GM12878 (cell line): ENCODE data around the gene PLA2G6. TPM values are rescaled to one million over a fixed set of nuclear protein-coding genes. Genes with fewer than 3 reads are reported as not detected.

Experiments
- BMI1 ChIP-seq: fragments of 450-650 bp; IDR thresholded peaks from 2 replicates; pipeline ENCODE4 v1.6.1; 2016; ENCODE audit warnings: mild to moderate bottlenecking, moderate library complexity, borderline replicate concordance
- CBFB ChIP-seq: IDR thresholded peaks from 2 replicates; pipeline ENCODE4 v1.6.1; 2016; ENCODE audit warnings: antibody characterized with exemption, low read depth
- CREB1 ChIP-seq: IDR thresholded peaks from 2 replicates; pipeline ENCODE4 v1.6.1; 2012; ENCODE audit warnings: low read depth, mild to moderate bottlenecking, inconsistent platforms
- EGR1 ChIP-seq, 2 experiments: IDR thresholded peaks; 1 replicate in 1 of 2; 2 replicates in 1 of 2; pipeline ENCODE4 v1.6.1; 2011 to 2012; ENCODE audit warnings: low read depth in 2 of 2, low read length in 2 of 2, borderline replicate concordance in 1 of 2, mild to moderate bottlenecking in 1 of 2, moderate library complexity in 1 of 2
- GABPA ChIP-seq: IDR thresholded peaks from 2 replicates; pipeline ENCODE4 v1.6.1; 2014; ENCODE audit warnings: antibody characterized with exemption, low read depth, mild to moderate bottlenecking, inconsistent platforms
- GATAD2B ChIP-seq: fragments of 450-650 bp; conservative IDR thresholded peaks from 2 replicates; pipeline ENCODE4 v1.6.1; 2017; ENCODE audit warnings: low read depth, mild to moderate bottlenecking, moderate library complexity
- KDM1A ChIP-seq: fragments of 200-600 bp; sonication (generic); IDR thresholded peaks from 2 replicates; pipeline ENCODE4 v1.6.1; 2016; ENCODE audit warnings: borderline replicate concordance
- KLF5 ChIP-seq: fragments of 450-650 bp; IDR thresholded peaks from 2 replicates; pipeline ENCODE4 v1.6.1; 2014; ENCODE audit warnings: mild to moderate bottlenecking; ENCODE audit not compliant: partially characterized antibody
- LARP7 ChIP-seq: fragments of 450-650 bp; IDR thresholded peaks from 2 replicates; pipeline ENCODE4 v1.6.1; 2017; ENCODE audit warnings: mild to moderate bottlenecking
- MEF2A ChIP-seq: IDR thresholded peaks from 2 replicates; pipeline ENCODE4 v1.6.1; 2011; ENCODE audit warnings: low read depth, mild to moderate bottlenecking, low read length, moderate library complexity; ENCODE audit not compliant: insufficient read depth
- MTA2 ChIP-seq: fragments of 450-650 bp; IDR thresholded peaks from 2 replicates; pipeline ENCODE4 v1.6.1; 2016; ENCODE audit warnings: low read depth, mild to moderate bottlenecking, moderate library complexity
- NFYA ChIP-seq: IDR thresholded peaks from 2 replicates; pipeline ENCODE4 v1.6.1; 2011; ENCODE audit warnings: low read depth, mild to moderate bottlenecking, low read length, improper control_type of control experiment, borderline replicate concordance
- PAX5 ChIP-seq: IDR thresholded peaks from 2 replicates; pipeline ENCODE4 v1.6.1; 2011; ENCODE audit warnings: low read depth, low read length, borderline replicate concordance
- RB1 ChIP-seq: fragments of 450-650 bp; formaldehyde crosslinking; IDR thresholded peaks from 2 replicates; pipeline ENCODE4 v1.6.1; 2017; ENCODE audit warnings: mild to moderate bottlenecking, borderline replicate concordance
- SMARCA5 ChIP-seq: fragments of 450-650 bp; IDR thresholded peaks from 2 replicates; pipeline ENCODE4 v1.6.1; 2017; ENCODE audit warnings: mild to moderate bottlenecking
- YY1 ChIP-seq: IDR thresholded peaks from 2 replicates; pipeline ENCODE4 v1.6.1; 2011; ENCODE audit warnings: low read depth, mild to moderate bottlenecking, low read length
- polyA plus RNA-seq, 11 experiments: library from polyadenylated mRNA; depleted of rRNA in 4 of 11; unstranded in 6 of 11; stranded (reverse) in 5 of 11; fragments of >200 nt; fragmentation: Nextera tagmentation in 4 of 11; fragmentation: Illumina TruSeq in 1 of 11; extraction: Ambion mirVana in 4 of 11; extraction: Trizol in 1 of 11; gene quantifications; 1 replicate in 1 of 11; 2 replicates in 10 of 11; pipeline versions ENCODE4 v1.2.1 to v1.2.3, GENCODE V29; 2011 to 2016; ENCODE audit warnings: inconsistent platforms in 2 of 11, missing spikeins in 2 of 11, low read depth in 1 of 11
- total RNA-seq, 4 experiments: library from RNA; depleted of rRNA in 3 of 4; stranded (reverse); fragments of >200 nt in 3 of 4; fragmentation: Illumina TruSeq in 1 of 4; extraction: Trizol in 1 of 4; gene quantifications; 2 replicates each; pipeline versions ENCODE4 v1.2.1 to v1.2.3, GENCODE V29; 2013 to 2021
- TF ChIP-seq, protein P1 (sequence below): fragments of 450-650 bp; IDR thresholded peaks from 2 replicates; pipeline ENCODE4 v1.6.1; 2017; ENCODE audit warnings: mild to moderate bottlenecking, moderate library complexity
- TF ChIP-seq, protein P2 (sequence below), 3 experiments: IDR thresholded peaks in 2 of 3; conservative IDR thresholded peaks in 1 of 3; 2 replicates each; pipeline ENCODE4 v1.5.1; 2011; ENCODE audit warnings: low read depth in 3 of 3, low read length in 3 of 3, mild to moderate bottlenecking in 3 of 3, control low read depth in 2 of 3, moderate library complexity in 2 of 3, inconsistent platforms in 1 of 3, mixed read lengths in 1 of 3; ENCODE audit not compliant: control insufficient read depth in 2 of 3, insufficient read depth in 1 of 3; ENCODE audit errors: extremely low read depth in 1 of 3
- TF ChIP-seq, protein P3 (sequence below): fragments of 450-650 bp; IDR thresholded peaks from 2 replicates; pipeline ENCODE4 v1.6.1; 2017; ENCODE audit warnings: mild to moderate bottlenecking, low read depth, inconsistent platforms; ENCODE audit not compliant: poor library complexity, severe bottlenecking
- TF ChIP-seq, protein P4 (sequence below): fragments of 450-650 bp; IDR thresholded peaks from 2 replicates; pipeline ENCODE4 v1.6.1; 2017; ENCODE audit warnings: low read depth, mild to moderate bottlenecking, moderate library complexity

Gene PLA2G6
- total and polyA plus RNA-seq, 10 of the 15 experiments (the other 5 are each of a cell fraction or from before 2014, with no cell fraction given): 0.15 to 42.2 (median 15.8) TPM

DNA sequence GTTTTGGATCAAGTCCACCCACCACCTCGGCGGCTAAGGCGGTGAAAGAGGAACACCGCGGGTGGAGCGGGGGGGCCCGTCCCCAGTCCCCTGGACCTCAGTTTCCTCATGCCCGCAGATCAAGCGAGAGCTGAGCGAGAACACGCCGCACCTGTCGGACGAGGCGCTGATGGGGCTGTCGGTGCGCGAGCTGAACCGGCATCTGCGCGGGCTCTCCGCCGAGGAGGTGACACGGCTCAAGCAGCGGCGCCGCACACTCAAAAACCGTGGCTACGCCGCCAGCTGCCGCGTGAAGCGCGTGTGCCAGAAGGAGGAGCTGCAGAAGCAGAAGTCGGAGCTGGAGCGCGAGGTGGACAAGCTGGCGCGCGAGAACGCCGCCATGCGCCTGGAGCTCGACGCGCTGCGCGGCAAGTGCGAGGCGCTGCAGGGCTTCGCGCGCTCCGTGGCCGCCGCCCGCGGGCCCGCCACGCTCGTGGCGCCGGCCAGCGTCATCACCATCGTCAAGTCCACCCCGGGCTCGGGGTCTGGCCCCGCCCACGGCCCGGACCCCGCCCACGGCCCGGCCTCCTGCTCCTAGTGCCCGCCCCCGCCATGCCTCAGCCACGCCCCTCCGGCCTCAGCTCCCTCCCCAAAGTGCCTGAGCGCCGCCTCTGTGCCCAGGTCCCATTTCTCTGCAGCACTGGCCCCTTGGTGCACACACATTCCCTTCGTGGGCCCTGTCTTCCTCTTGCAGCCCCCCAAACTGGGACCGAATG, 32.8 kb upstream of the PLA2G6 start (continued):
- TF ChIP-seq, protein P1, sequence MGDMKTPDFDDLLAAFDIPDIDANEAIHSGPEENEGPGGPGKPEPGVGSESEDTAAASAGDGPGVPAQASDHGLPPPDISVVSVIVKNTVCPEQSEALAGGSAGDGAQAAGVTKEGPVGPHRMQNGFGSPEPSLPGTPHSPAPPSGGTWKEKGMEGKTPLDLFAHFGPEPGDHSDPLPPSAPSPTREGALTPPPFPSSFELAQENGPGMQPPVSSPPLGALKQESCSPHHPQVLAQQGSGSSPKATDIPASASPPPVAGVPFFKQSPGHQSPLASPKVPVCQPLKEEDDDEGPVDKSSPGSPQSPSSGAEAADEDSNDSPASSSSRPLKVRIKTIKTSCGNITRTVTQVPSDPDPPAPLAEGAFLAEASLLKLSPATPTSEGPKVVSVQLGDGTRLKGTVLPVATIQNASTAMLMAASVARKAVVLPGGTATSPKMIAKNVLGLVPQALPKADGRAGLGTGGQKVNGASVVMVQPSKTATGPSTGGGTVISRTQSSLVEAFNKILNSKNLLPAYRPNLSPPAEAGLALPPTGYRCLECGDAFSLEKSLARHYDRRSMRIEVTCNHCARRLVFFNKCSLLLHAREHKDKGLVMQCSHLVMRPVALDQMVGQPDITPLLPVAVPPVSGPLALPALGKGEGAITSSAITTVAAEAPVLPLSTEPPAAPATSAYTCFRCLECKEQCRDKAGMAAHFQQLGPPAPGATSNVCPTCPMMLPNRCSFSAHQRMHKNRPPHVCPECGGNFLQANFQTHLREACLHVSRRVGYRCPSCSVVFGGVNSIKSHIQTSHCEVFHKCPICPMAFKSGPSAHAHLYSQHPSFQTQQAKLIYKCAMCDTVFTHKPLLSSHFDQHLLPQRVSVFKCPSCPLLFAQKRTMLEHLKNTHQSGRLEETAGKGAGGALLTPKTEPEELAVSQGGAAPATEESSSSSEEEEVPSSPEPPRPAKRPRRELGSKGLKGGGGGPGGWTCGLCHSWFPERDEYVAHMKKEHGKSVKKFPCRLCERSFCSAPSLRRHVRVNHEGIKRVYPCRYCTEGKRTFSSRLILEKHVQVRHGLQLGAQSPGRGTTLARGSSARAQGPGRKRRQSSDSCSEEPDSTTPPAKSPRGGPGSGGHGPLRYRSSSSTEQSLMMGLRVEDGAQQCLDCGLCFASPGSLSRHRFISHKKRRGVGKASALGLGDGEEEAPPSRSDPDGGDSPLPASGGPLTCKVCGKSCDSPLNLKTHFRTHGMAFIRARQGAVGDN: peak; percentile 99
- TF ChIP-seq KDM1A (no peak), GABPA (no peak), RB1 (peak; percentile 76; the same call in 1 of the 2 replicates), YY1 (peak; percentile 56; the same call in 1 of the 2 replicates), CREB1 (0 out of 2 replicates have a peak, but pooled peaks have one; percentile 11), MEF2A (no peak), MTA2 (peak; percentile 28; the same call in 1 of the 2 replicates), NFYA (no peak), CBFB (no peak), PAX5 (0 out of 2 replicates have a peak, but pooled peaks have one; percentile 7), BMI1 (no peak), SMARCA5 (peak; percentile 72; the same call in 1 of the 2 replicates), KLF5 (peak; percentile 54), GATAD2B (peak; percentile 69), EGR1 (IDR thresholded peaks at IDR 0.05; ENCODE audit: borderline replicate concordance in 1 of 2, low read depth in 2 of 2, low read length in 2 of 2) (peak in 1 of 2 experiments; percentile 69; a peak in 2 of 3 replicates), LARP7 (peak; percentile 71; the same call in 1 of the 2 replicates)
- TF ChIP-seq, protein P2, sequence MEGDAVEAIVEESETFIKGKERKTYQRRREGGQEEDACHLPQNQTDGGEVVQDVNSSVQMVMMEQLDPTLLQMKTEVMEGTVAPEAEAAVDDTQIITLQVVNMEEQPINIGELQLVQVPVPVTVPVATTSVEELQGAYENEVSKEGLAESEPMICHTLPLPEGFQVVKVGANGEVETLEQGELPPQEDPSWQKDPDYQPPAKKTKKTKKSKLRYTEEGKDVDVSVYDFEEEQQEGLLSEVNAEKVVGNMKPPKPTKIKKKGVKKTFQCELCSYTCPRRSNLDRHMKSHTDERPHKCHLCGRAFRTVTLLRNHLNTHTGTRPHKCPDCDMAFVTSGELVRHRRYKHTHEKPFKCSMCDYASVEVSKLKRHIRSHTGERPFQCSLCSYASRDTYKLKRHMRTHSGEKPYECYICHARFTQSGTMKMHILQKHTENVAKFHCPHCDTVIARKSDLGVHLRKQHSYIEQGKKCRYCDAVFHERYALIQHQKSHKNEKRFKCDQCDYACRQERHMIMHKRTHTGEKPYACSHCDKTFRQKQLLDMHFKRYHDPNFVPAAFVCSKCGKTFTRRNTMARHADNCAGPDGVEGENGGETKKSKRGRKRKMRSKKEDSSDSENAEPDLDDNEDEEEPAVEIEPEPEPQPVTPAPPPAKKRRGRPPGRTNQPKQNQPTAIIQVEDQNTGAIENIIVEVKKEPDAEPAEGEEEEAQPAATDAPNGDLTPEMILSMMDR (IDR thresholded peaks at IDR 0.05 in 2 of 3, conservative IDR thresholded peaks at IDR 0.05 in 1 of 3; ENCODE audit: control insufficient read depth in 2 of 3, extremely low read depth in 1 of 3, insufficient read depth in 1 of 3, low read depth in 3 of 3, low read length in 3 of 3): peak in 1 of 3 experiments; percentile 10; a peak in 2 of 6 replicates
- TF ChIP-seq, protein P3, sequence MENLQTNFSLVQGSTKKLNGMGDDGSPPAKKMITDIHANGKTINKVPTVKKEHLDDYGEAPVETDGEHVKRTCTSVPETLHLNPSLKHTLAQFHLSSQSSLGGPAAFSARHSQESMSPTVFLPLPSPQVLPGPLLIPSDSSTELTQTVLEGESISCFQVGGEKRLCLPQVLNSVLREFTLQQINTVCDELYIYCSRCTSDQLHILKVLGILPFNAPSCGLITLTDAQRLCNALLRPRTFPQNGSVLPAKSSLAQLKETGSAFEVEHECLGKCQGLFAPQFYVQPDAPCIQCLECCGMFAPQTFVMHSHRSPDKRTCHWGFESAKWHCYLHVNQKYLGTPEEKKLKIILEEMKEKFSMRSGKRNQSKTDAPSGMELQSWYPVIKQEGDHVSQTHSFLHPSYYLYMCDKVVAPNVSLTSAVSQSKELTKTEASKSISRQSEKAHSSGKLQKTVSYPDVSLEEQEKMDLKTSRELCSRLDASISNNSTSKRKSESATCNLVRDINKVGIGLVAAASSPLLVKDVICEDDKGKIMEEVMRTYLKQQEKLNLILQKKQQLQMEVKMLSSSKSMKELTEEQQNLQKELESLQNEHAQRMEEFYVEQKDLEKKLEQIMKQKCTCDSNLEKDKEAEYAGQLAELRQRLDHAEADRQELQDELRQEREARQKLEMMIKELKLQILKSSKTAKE: no peak
- TF ChIP-seq, protein P4, sequence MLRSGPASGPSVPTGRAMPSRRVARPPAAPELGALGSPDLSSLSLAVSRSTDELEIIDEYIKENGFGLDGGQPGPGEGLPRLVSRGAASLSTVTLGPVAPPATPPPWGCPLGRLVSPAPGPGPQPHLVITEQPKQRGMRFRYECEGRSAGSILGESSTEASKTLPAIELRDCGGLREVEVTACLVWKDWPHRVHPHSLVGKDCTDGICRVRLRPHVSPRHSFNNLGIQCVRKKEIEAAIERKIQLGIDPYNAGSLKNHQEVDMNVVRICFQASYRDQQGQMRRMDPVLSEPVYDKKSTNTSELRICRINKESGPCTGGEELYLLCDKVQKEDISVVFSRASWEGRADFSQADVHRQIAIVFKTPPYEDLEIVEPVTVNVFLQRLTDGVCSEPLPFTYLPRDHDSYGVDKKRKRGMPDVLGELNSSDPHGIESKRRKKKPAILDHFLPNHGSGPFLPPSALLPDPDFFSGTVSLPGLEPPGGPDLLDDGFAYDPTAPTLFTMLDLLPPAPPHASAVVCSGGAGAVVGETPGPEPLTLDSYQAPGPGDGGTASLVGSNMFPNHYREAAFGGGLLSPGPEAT: peak; percentile 14; the same call in 1 of the 2 replicates
